Esophagus (tissue), 2 donors: ENCODE measurements around the gene COA7. TPM values are rescaled to one million over a fixed set of nuclear protein-coding genes. Genes with fewer than 3 reads are reported as not detected.
"Not testable (repeated sequence)": the region's sequence is repeated elsewhere in the genome, so short reads cannot be mapped to it uniquely, and the experiment has no call there.

ENCODE experiments used
- H3K27ac ChIP-seq, 2 donors: one replicate each; pipeline ENCODE4 v1.5.1; 2013; ENCODE audit warnings: low read depth in 2 of 2, mild to moderate bottlenecking in 2 of 2, inconsistent platforms in 1 of 2, low read length in 1 of 2, moderate library complexity in 1 of 2
- H3K27me3 ChIP-seq, 2 donors: one replicate each; pipeline ENCODE4 v1.6.1; 2013; ENCODE audit warnings: low read length in 2 of 2, control low read depth in 1 of 2, mild to moderate bottlenecking in 1 of 2; ENCODE audit not compliant: insufficient read depth in 2 of 2, control insufficient read depth in 1 of 2
- H3K36me3 ChIP-seq, 2 donors: one replicate each; pipeline ENCODE4 v1.6.1; 2013; ENCODE audit warnings: low read length in 1 of 2; ENCODE audit not compliant: control insufficient read depth in 2 of 2, insufficient read depth in 2 of 2
- H3K4me1 ChIP-seq, 2 donors: one replicate each; pipeline ENCODE4 v1.6.1; 2013; ENCODE audit warnings: low read length in 1 of 2; ENCODE audit not compliant: control insufficient read depth in 2 of 2, insufficient read depth in 2 of 2
- H3K4me3 ChIP-seq, 2 donors: one replicate each; pipeline ENCODE4 v1.5.1; 2013; ENCODE audit warnings: low read length in 2 of 2, mild to moderate bottlenecking in 2 of 2, low read depth in 1 of 2, moderate library complexity in 1 of 2
- H3K9me3 ChIP-seq, 2 donors: one replicate each; pipeline ENCODE4 v1.6.1; 2013; ENCODE audit warnings: mild to moderate bottlenecking in 2 of 2, low read depth in 1 of 2, low read length in 1 of 2, moderate library complexity in 1 of 2; ENCODE audit not compliant: control insufficient read depth in 2 of 2, insufficient read depth in 1 of 2
- WGBS, 2 donors: extraction: QIAGEN DNeasy Blood & Tissue Kit; methylation state at CpG; one replicate each; pipeline ENCODE4 v1.1.7; 2013; 5-methylcytosine and 5-hydroxymethylcytosine counted together
- polyA plus RNA-seq, 2 donors: library from polyadenylated mRNA; stranded (reverse); fragments of 200-250 nt; gene quantifications; one replicate each; pipeline ENCODE4 v1.2.3, GENCODE V29; 2013
- donor health status: healthy with polysubstance abuse.
- donor health status: Bipolar disorder and iron deficiency.

Gene COA7
- polyA plus RNA-seq, 2 donors = 4.0 to 8.3 TPM

DNA sequence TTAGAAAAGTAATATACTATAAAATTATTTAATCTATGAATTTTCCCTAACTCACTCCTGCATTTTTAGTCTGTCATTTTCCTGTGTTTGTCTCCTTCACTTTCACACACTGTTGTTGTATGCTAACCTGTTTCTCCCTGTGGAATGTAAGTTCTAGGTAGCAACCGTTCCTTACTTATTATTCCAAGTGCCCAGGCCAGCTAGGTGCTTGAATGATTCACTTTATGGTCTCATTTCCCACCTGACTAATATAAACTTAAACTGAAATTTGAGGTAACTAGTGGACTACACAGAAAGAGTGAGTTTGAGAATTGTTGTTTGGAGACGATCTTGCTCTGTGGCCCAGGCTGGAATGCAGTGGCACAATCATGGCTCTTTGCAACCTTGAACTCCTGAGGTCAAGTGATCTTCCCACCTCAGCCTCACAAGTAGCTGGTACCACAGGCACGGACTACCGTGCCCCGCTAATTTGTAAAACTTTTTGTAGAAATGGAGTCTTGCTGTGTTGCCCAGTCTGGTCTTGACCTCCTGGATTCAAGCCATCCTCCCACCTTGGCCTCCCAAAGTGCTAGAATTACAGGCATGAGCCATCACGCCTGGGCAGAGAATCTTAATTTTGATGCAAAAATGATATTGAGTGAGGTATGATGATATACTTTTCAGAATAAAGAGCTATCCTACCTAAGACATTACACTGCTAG lies 30.0 kb upstream of the COA7 start:
- WGBS, 2 donors = 83 to 84% methylated on average over 6 of the region's 6 CpGs
- no peaks in the 10 kb centered on the region for H3K36me3 ChIP-seq
- no peak overlapping the region for H3K27ac ChIP-seq
- H3K27me3 ChIP-seq = no peaks in the 10 kb centered on the region
- peaks cover 0 to 3% of the 10 kb centered on the region in 2 donors for H3K4me1 ChIP-seq
- no peaks in the 10 kb centered on the region for H3K9me3 ChIP-seq
- H3K4me3 ChIP-seq = no peak overlapping the region

DNA sequence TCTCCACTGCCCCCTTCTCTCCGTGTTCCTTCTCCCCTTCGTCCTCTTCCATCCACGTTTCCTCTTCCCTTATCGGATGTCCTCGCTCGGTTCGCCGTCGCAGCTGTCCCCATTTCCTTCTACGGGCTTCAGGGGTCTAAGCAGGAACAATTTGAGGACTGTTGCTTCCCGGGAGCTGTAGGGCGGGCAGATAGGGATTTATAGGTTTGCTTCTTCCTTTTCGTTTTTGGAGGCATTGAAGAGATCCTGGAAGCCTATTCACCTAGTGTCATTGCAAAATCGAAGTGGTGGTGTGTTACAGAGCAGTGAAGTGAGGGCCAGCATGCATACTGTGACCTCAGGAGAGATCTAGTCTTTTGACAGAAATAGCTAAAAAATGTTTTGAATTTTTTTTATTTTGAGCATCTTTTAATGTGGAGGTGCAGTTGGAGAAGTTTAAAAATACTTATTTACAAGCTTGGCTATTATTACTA lies 29.0 kb upstream of the COA7 start:
- Histone ChIP-seq H3K4me1 (peaks cover 0 to 3% of the 10 kb centered on the region in 2 donors), H3K9me3 (no peaks in the 10 kb centered on the region), H3K4me3 (peak overlapping the region; percentile 78 to 87), H3K27ac (no peak overlapping the region), H3K27me3 (no peaks in the 10 kb centered on the region), H3K36me3 (no peaks in the 10 kb centered on the region)
- WGBS, 2 donors = 1 to 2% methylated on average over 14 of the region's 14 CpGs

DNA sequence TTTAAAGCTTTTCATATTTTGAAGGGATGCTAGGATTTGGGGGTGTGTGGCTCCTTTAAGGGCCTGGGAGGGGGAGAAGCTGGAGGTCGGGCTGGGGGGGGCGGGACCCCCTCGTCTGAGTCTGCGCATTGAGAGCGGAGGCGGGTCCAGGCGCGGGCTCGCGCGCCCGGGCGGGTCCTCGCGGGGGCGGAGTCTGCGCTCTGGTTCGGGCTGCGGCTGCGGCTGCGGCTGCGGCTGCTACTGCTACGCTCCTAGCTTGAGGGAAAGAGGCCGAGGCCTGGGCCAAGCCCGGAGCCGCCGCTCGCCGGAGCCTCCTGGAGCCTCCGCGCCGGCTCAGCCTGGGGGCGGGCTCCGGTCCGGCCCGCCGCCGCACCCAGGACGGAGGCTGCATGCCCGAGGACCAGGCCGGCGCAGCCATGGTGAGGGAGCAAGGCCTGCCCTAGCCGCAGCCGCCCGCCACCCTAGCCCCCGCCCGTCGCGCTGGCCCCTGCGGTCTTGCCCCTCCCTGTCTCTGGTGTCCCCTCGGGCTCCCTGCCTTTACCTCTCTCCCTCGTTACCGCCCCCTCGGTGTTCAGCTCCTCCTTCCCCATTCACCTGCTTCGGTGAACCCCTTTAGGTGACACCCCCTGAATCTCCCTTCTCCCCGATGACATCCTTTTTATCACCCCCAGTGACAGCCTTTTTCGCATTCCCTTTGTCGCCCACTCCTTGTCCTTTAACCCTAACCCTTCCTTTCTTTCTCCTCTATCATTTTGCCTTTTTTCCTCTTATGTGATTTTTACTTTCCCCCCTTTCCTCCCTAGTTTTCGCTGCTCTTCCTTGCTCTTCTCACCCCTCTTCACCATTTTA lies 28.3 kb upstream of the COA7 start, which contains the start of gene ZYG11B:
TSS of gene ZYG11B (plus strand) at position 189 of the 849 bp plus-strand sequence. CDS start at position 390, 201 bp downstream.
- Histone ChIP-seq H3K36me3 (no peaks in the 10 kb centered on the region), H3K27me3 (no peaks in the 10 kb centered on the region), H3K27ac (peak within 1 kb of the TSS; percentile 87 to 89), H3K4me1 (peaks cover 0 to 3% of the 10 kb centered on the region in 2 donors), H3K9me3 (no peaks in the 10 kb centered on the region), H3K4me3 (peak within 1 kb of the TSS; percentile 78 to 87)
- WGBS, 2 donors = 0 to 1% methylated on average over 47 to 59 of the region's 59 CpGs

DNA sequence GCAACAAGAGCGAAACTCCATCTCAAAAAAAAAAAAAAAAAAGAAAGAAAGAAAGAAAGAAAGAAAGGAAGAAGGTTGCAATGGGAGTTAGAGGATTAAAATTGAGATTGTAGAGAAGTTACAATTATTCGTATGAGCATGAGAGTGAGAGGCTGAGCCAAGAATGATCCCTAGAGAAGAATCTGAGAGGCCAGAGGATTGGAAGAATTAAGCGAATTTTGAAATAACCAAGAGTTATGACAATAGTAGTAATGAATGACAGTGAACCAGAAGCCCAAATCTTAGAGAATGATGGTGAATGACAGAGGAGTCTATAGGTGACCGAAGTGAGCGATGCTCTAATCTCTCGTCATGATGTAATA lies 27.7 kb upstream of the COA7 start:
- Histone ChIP-seq H3K4me1 (peaks cover 0 to 3% of the 10 kb centered on the region in 2 donors), H3K27ac (no peak overlapping the region), H3K36me3 (no peaks in the 10 kb centered on the region), H3K9me3 (no peaks in the 10 kb centered on the region), H3K4me3 (peak overlapping the region in 1 of 2 donors; percentile 78), H3K27me3 (no peaks in the 10 kb centered on the region)
- WGBS, 2 donors = 2 to 6% methylated on average over 5 to 6 of the region's 6 CpGs

DNA sequence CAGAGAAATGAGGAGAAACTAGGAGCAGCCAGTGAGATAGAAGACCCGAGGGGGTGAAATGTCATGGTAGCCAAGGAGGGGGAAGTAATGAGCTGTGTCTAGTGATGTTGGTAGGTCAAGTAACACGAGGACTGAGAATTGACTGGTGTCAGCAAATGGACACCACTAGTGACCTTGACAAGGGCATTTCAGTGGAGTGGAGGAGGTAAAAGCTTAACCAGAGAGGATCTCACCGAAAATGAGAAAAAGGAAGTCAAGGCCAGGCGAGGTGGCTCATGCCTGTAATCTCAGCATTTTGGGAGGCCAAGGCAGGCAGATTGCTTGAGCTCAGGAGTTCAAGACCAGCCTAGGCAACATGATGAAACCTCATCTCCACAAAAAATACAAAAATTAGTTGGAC lies 25.1 kb upstream of the COA7 start:
- peaks cover 0 to 2% of the 10 kb centered on the region in 2 donors for H3K4me1 ChIP-seq
- H3K4me3 ChIP-seq = no peak overlapping the region
- no peaks in the 10 kb centered on the region for H3K9me3 ChIP-seq
- no peaks in the 10 kb centered on the region for H3K36me3 ChIP-seq
- H3K27ac ChIP-seq = no peak overlapping the region
- H3K27me3 ChIP-seq = no peaks in the 10 kb centered on the region
- WGBS, 2 donors = 83 to 91% methylated on average over 4 of the region's 4 CpGs

DNA sequence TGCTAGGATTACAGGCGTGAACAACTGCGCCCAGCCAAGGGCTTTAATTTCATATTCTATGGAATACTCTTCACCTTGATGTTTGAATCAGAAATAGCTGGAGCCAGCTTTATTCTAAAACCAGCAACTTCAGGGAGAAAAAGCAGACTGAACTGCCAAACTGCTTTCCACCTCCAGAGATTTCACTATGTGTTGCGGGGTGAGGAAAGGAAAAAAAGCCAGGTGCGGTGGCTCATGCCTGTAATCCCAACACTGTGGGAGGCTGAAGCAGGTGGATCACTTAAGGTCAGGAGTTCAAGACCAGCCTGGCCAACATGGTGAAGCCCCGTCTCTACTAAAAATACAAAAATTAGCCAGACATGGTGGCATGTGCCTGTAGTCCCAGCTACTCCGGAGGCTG lies 17.1 kb upstream of the COA7 start:
- H3K27ac ChIP-seq, H3K4me1 ChIP-seq, H3K4me3 ChIP-seq, H3K9me3 ChIP-seq, H3K27me3 ChIP-seq, H3K36me3 ChIP-seq: not testable (repeated sequence)
- 89 to 90% methylated on average over 6 of the region's 6 CpGs for whole genome bisulfite sequencing, 2 donors

DNA sequence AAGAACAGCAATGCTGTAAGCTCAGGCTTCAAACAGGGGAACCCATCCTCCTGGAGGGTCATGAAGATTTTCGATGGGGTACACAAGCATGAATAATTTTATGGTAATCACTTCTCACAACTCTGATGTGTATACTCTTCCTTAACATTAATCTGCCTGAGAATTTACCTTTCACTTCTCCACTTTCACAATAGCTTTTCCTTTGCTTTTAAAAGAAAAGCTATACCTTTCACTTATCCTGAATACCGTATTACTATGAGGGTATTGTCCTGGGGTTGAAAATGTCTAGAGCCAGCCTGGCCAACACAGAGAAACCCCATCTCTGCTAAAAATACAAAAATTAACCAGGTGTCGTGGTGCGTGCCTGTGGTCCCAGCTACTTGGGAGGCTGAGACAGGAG lies 15.4 kb upstream of the COA7 start:
- no peaks in the 10 kb centered on the region for H3K9me3 ChIP-seq
- no peaks in the 10 kb centered on the region for H3K4me1 ChIP-seq
- no peak overlapping the region for H3K4me3 ChIP-seq
- no peak overlapping the region for H3K27ac ChIP-seq
- 94 to 95% methylated on average over 4 of the region's 4 CpGs for WGBS, 2 donors
- H3K36me3 ChIP-seq = no peaks in the 10 kb centered on the region
- H3K27me3 ChIP-seq = no peaks in the 10 kb centered on the region

DNA sequence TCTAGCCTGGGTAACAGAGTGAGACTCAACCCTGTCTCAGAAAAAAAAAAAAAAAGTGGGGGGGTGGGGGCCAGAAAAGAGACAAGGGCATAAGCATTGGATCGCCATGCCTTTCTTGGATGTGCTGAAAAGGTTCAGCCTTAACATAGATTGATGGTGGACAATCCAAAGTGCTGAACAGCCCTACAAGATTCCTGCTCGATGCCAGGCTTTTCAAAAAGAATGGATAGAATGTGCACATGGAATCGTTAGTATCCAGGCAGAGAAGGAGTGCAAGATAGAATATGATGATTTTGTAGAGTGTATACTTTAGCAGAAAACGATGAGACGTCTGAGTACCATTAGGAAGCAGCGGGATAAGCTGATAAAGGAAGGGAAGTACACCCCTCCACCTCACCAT lies 10.9 kb upstream of the COA7 start:
- H3K9me3 ChIP-seq = no peaks in the 10 kb centered on the region
- H3K4me1 ChIP-seq = no peaks in the 10 kb centered on the region
- H3K4me3 ChIP-seq = no peak overlapping the region
- H3K27ac ChIP-seq = no peak overlapping the region
- WGBS, 2 donors = 57 to 58% methylated on average over 6 of the region's 6 CpGs
- H3K36me3 ChIP-seq = no peaks in the 10 kb centered on the region
- H3K27me3 ChIP-seq = no peaks in the 10 kb centered on the region

DNA sequence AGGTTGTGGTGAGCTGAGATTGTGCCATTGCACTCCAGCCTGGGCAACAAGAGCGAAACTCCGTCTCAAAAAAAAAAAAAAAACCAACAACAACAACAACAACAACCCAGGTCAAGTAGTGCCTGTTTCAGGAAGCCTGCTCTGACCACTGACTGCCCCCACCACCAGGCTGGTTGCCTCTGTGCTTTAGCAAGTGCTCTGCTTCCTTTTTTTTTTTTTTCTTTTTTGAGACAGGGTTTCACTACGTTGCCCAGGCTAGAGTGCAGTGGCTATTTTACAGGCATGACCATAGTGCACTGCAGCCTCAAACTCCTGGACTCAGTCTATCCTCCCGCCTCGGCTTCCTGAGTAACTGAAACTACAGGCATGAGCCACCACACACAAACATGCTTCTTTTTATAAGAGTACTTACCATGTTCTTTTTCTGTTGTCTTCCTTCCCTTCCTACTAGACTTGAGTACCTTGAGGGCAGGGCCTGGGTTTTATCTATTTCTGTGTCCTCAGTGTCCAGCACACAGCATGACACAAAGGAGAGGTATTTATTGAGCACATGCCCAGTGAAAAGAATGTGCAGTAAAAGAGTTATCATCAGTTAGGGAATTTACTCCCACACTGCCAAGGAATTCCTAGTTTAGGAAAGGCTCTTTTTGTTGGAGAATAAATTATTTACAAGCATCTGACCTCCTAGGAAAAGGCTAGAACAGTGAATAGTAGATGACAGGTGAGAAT lies 9.9 kb upstream of the COA7 start:
- no peak overlapping the region for H3K27ac ChIP-seq
- 66 to 71% methylated on average over 5 of the region's 5 CpGs for WGBS, 2 donors
- no peaks in the 10 kb centered on the region for H3K27me3 ChIP-seq
- H3K4me1 ChIP-seq = no peaks in the 10 kb centered on the region
- no peaks in the 10 kb centered on the region for H3K9me3 ChIP-seq
- no peaks in the 10 kb centered on the region for H3K36me3 ChIP-seq
- H3K4me3 ChIP-seq = no peak overlapping the region
